B cell (primary cell): ENCODE results near the gene SFXN2. TPM values are rescaled to one million over a fixed set of nuclear protein-coding genes. Genes with fewer than 3 reads are reported as not detected.
A peak's percentile ranks its signal among the peaks of the same experiment; 100 is the strongest.

ENCODE experiments used
- ATAC-seq: fragments of 200-7000 bp; cut with Tn5 transposase; one replicate; pipeline ENCODE4 v1.10.0; 2021; ENCODE audit warnings: low read depth, mild to moderate bottlenecking, moderate number of reproducible peaks, moderate library complexity
- CTCF ChIA-PET: fragments of 350-600 bp; sonication (Branson Sonifier 250); formaldehyde crosslinking; loops from one replicate; lab custom pipeline; 2021; ENCODE audit warnings: antibody characterized with exemption, inconsistent platforms; lab: Charles Lee
- POLR2A ChIA-PET: fragments of 350-600 bp; sonication (Branson Sonifier 250); formaldehyde crosslinking; loops from one replicate; lab custom pipeline; 2021; ENCODE audit warnings: antibody characterized with exemption; lab: Charles Lee
- DNase-seq: peaks from one replicate; pipeline ENCODE4 v3.0.0; 2013
- H2AFZ ChIP-seq: 2 replicates; pipeline ENCODE4 v1.6.1; 2012; ENCODE audit warnings: mild to moderate bottlenecking, low read depth, low read length; ENCODE audit not compliant: insufficient read depth, poor library complexity, severe bottlenecking
- H3K27ac ChIP-seq, 2 donors: 1 replicate in 1 of 2; 2 replicates in 1 of 2; pipeline ENCODE4 v1.5.1; 2012 to 2013; ENCODE audit warnings: low read length in 2 of 2, mild to moderate bottlenecking in 2 of 2, moderate library complexity in 1 of 2
- H3K27me3 ChIP-seq, 4 experiments: fragments of 200-600 bp in 1 of 4; sonication (generic) in 1 of 4; replicated peaks in 1 of 4; 1 replicate in 2 of 4; 2 replicates in 2 of 4; pipeline versions ENCODE4 v1.6.1 to v1.7.0; 2013 to 2016; ENCODE audit warnings: low read length in 3 of 4, mild to moderate bottlenecking in 2 of 4, mixed read lengths in 1 of 4, moderate library complexity in 1 of 4; ENCODE audit not compliant: insufficient read depth in 4 of 4, control insufficient read depth in 3 of 4; ENCODE audit errors: control extremely low read depth in 1 of 4
- H3K36me3 ChIP-seq, 2 experiments: replicated peaks in 1 of 2; 1 replicate in 1 of 2; 2 replicates in 1 of 2; pipeline versions ENCODE4 v1.6.1 to v1.7.1; 2013; ENCODE audit warnings: low read length in 1 of 2; ENCODE audit not compliant: insufficient read depth in 2 of 2, control insufficient read depth in 1 of 2; ENCODE audit errors: control extremely low read depth in 1 of 2, extremely low read depth in 1 of 2
- H3K4me1 ChIP-seq, 2 donors: fragments of 200-600 bp in 1 of 2; sonication (generic) in 1 of 2; 1 replicate in 1 of 2; 2 replicates in 1 of 2; pipeline versions ENCODE4 v1.5.1 to v1.6.1; 2013 to 2017; ENCODE audit warnings: low read length in 2 of 2; ENCODE audit not compliant: control insufficient read depth in 2 of 2, insufficient read depth in 2 of 2
- H3K4me2 ChIP-seq: replicated peaks from 2 replicates; pipeline ENCODE3; 2012; ENCODE audit warnings: mild to moderate bottlenecking, low read depth, low read length; ENCODE audit not compliant: poor library complexity, severe bottlenecking
- H3K4me3 ChIP-seq, 5 experiments: fragments of 200-600 bp in 1 of 5; sonication (generic) in 1 of 5; 1 replicate in 3 of 5; 2 replicates in 2 of 5; pipeline versions ENCODE4 v1.5.1 to v1.7.0; 2011 to 2016; ENCODE audit warnings: low read length in 4 of 5, mild to moderate bottlenecking in 4 of 5, low read depth in 2 of 5, control low read depth in 1 of 5, moderate library complexity in 1 of 5; ENCODE audit not compliant: insufficient read depth in 1 of 5; ENCODE audit errors: control extremely low read depth in 1 of 5, extremely low read depth in 1 of 5
- H3K79me2 ChIP-seq: fragments of 200-600 bp; sonication (generic); one replicate; pipeline ENCODE4 v1.6.0; 2016; ENCODE audit warnings: low read length; ENCODE audit not compliant: control insufficient read depth, insufficient read depth
- H3K9ac ChIP-seq: fragments of 200-600 bp; sonication (generic); 2 replicates; pipeline ENCODE4 v1.6.1; 2017; ENCODE audit warnings: mild to moderate bottlenecking, low read length, moderate library complexity
- H3K9me3 ChIP-seq, 3 donors: one replicate each; pipeline versions ENCODE4 v1.6.1 to v1.7.1; 2013; ENCODE audit warnings: low read length in 2 of 3; ENCODE audit not compliant: control insufficient read depth in 2 of 3, insufficient read depth in 1 of 3; ENCODE audit errors: control extremely low read depth in 1 of 3
- H4K20me1 ChIP-seq: 2 replicates; pipeline ENCODE4 v1.6.0; 2012; ENCODE audit warnings: mild to moderate bottlenecking, low read length; ENCODE audit not compliant: insufficient read depth, control insufficient read depth, poor library complexity, severe bottlenecking
- H3K27ac Mint-ChIP-seq: one replicate; pipeline ENCODE4 v1.8.0; 2021; ENCODE audit warnings: mixed read lengths
- H3K27me3 Mint-ChIP-seq: one replicate; pipeline ENCODE4 v1.8.0; 2021; ENCODE audit warnings: mixed read lengths
- H3K4me1 Mint-ChIP-seq: one replicate; pipeline ENCODE4 v1.8.0; 2021; ENCODE audit warnings: mixed read lengths
- H3K4me3 Mint-ChIP-seq: one replicate; pipeline ENCODE4 v1.8.0; 2021; ENCODE audit warnings: mixed read lengths
- H3K9me3 Mint-ChIP-seq: one replicate; pipeline ENCODE4 v1.8.0; 2022; ENCODE audit warnings: mixed read lengths; ENCODE audit not compliant: insufficient read depth
- CTCF ChIP-seq: fragments of 200-600 bp; IDR thresholded peaks from one replicate; pipeline ENCODE4 v1.8.0; 2022; ENCODE audit warnings: antibody characterized with exemption, mild to moderate bottlenecking
- EZH2 ChIP-seq: IDR thresholded peaks from 2 replicates; pipeline ENCODE4 v1.6.1; 2012; ENCODE audit warnings: borderline replicate concordance, low read depth, mild to moderate bottlenecking, moderate library complexity, low read length; ENCODE audit not compliant: insufficient read depth, poor library complexity, severe bottlenecking
- WGBS: methylation state at CpG from one replicate; pipeline ENCODE4 v1.1.5; 2013; ENCODE audit warnings: missing lambda C conversion rate; ENCODE audit not compliant: insufficient coverage; 5-methylcytosine and 5-hydroxymethylcytosine counted together
- intact Hi-C: fragments of 100-400 bp; cut with micrococcal nuclease; formaldehyde crosslinking; loops from one replicate; pipeline ENCODE4 v1.10.0; 2022
- polyA plus RNA-seq: library from polyadenylated mRNA; depleted of rRNA; stranded (reverse); fragments of >200 nt; gene quantifications from 2 replicates; pipeline ENCODE4 v1.2.3, GENCODE V29; 2012
- total RNA-seq, 2 donors: library from RNA; stranded (reverse); fragments of 120-200 nt in 1 of 2; gene quantifications; 1 replicate in 1 of 2; 2 replicates in 1 of 2; pipeline versions ENCODE4 v1.2.3 to v1.2.4, GENCODE V29; 2013 to 2022

SFXN2 gene
- total and polyA plus RNA-seq, 2 donors (not counting 1 experiment from before 2014, with no cell fraction given): 8.1 to 23.5 TPM

- intact Hi-C loops: no loop called here
- no peaks in the 10 kb centered on the region for H3K9me3 Mint-ChIP-seq
- H3K36me3 ChIP-seq: peaks cover 0 to 27% of the 10 kb centered on the region in 2 experiments
- H3K4me2 ChIP-seq: peak overlapping the region; percentile 23
- peak overlapping the region; percentile 4 for H3K9ac ChIP-seq
- POLR2A ChIA-PET: no interaction called here
- H3K4me3 ChIP-seq: no peak overlapping the region
- no peak overlapping the region for H3K4me3 Mint-ChIP-seq
- no peak for ATAC-seq
- H3K27ac Mint-ChIP-seq: peak overlapping the region; percentile 32
- H3K27me3 Mint-ChIP-seq: no peaks in the 10 kb centered on the region
- no peaks in the 10 kb centered on the region for H3K9me3 ChIP-seq
- H2AFZ ChIP-seq: no peak overlapping the region
- no peaks in the 10 kb centered on the region for H3K27me3 ChIP-seq
- 42% methylated on average over 14 of the region's 17 CpGs for WGBS
- H3K79me2 ChIP-seq: peaks cover 99% of the 10 kb centered on the region
- H3K4me1 ChIP-seq: peaks cover 8 to 22% of the 10 kb centered on the region in 2 donors
- H3K27ac ChIP-seq: no peak overlapping the region
- TF ChIP-seq EZH2: no peak
- TF ChIP-seq CTCF: no peak
- H4K20me1 ChIP-seq: peaks cover 90% of the 10 kb centered on the region
- no peak for DNase-seq
- CTCF ChIA-PET: no interaction called here
- peaks cover 54% of the 10 kb centered on the region for H3K4me1 Mint-ChIP-seq
Measured at GRCh38 chr10:102775935-102776669, 61.7 kb downstream of the SFXN2 start.

- H3K9ac ChIP-seq: no peak overlapping the region
- no peak overlapping the region for H3K27ac Mint-ChIP-seq
Measured at GRCh38 chr10:102776779-102777456, 62.5 kb downstream of the SFXN2 start.

More at GRCh38 chr10:102776779-102777456, 62.5 kb downstream of the SFXN2 start:
- ATAC-seq: no peak
- intact Hi-C loops: no loop called here
- H3K4me1 Mint-ChIP-seq: peaks cover 52% of the 10 kb centered on the region
- WGBS: 94% methylated on average over 8 of the region's 9 CpGs
- Histone ChIP-seq H4K20me1 (peaks cover 97% of the 10 kb centered on the region), H3K4me2 (no peak overlapping the region), H3K27ac (no peak overlapping the region), H3K4me3 (no peak overlapping the region), H3K9me3 (no peaks in the 10 kb centered on the region), H2AFZ (no peak overlapping the region), H3K27me3 (no peaks in the 10 kb centered on the region), H3K4me1 (peaks cover 8 to 22% of the 10 kb centered on the region in 2 donors), H3K36me3 (peaks cover 0 to 34% of the 10 kb centered on the region in 2 experiments), H3K79me2 (peaks cover 99% of the 10 kb centered on the region)
- no peaks in the 10 kb centered on the region for H3K27me3 Mint-ChIP-seq
- H3K9me3 Mint-ChIP-seq: no peaks in the 10 kb centered on the region
- H3K4me3 Mint-ChIP-seq: no peak overlapping the region
- ChIA-PET CTCF (no interaction called here), POLR2A (interaction anchor here (0.7 kb wide), 1 partner anchor 33 kb away, joined by 9 read pairs; no protein-coding TSS in a partner anchor)
- no peak for DNase-seq
- no peak for TF ChIP-seq CTCF
- no peak for TF ChIP-seq EZH2
